Tibial artery (tissue), 4 donors: ENCODE results near the gene TNFRSF1A.
"Not testable (repeated sequence)": the region's sequence is repeated elsewhere in the genome, so short reads cannot be mapped to it uniquely, and the experiment has no call there.

Experiments
- DNase-seq, 2 donors: peaks; one replicate each; pipeline ENCODE4 v3.0.0-alpha.2; 2019
- H3K27ac ChIP-seq, 2 donors: fragments of 200-600 bp; sonication (generic) in 1 of 2; 1 replicate in 1 of 2; 2 replicates in 1 of 2; pipeline ENCODE4 v1.5.1; 2018 to 2019; ENCODE audit warnings: mild to moderate bottlenecking in 1 of 2
- H3K27me3 ChIP-seq, 2 donors: fragments of 200-600 bp; sonication (generic) in 1 of 2; one replicate each; pipeline versions ENCODE4 v1.5.1 to v1.6.0; 2016 to 2019
- H3K36me3 ChIP-seq, 3 donors: fragments of 200-600 bp; sonication (generic) in 2 of 3; one replicate each; pipeline ENCODE4 v1.5.1; 2016 to 2019; ENCODE audit warnings: mild to moderate bottlenecking in 2 of 3
- H3K4me1 ChIP-seq, 4 donors: fragments of 200-600 bp; sonication (generic) in 2 of 4; 1 replicate in 3 of 4; 2 replicates in 1 of 4; pipeline ENCODE4 v1.5.1; 2016 to 2019
- H3K4me3 ChIP-seq, 2 donors: fragments of 200-600 bp; sonication (generic) in 1 of 2; 1 replicate in 1 of 2; 2 replicates in 1 of 2; pipeline ENCODE4 v1.5.1; 2018 to 2019; ENCODE audit warnings: mild to moderate bottlenecking in 2 of 2
- H3K9me3 ChIP-seq, 3 donors: fragments of 200-600 bp; sonication (generic) in 1 of 3; one replicate each; pipeline ENCODE4 v1.5.1; 2016 to 2019
- intact Hi-C: fragments of 100-400 bp; cut with DNase I; formaldehyde crosslinking; loops from one replicate; pipeline ENCODE4 v1.15.0; 2023; ENCODE audit warnings: low total_unique reads
- TF ChIP-seq, protein P1 (sequence below), 2 experiments: fragments of 200-600 bp in 1 of 2; fragments of 450-650 bp in 1 of 2; IDR thresholded peaks; one replicate each; pipeline ENCODE4 v1.5.1; 2017 to 2019; ENCODE audit warnings: antibody characterized with exemption in 2 of 2, mild to moderate bottlenecking in 1 of 2, moderate library complexity in 1 of 2

TNFRSF1A gene

DNA sequence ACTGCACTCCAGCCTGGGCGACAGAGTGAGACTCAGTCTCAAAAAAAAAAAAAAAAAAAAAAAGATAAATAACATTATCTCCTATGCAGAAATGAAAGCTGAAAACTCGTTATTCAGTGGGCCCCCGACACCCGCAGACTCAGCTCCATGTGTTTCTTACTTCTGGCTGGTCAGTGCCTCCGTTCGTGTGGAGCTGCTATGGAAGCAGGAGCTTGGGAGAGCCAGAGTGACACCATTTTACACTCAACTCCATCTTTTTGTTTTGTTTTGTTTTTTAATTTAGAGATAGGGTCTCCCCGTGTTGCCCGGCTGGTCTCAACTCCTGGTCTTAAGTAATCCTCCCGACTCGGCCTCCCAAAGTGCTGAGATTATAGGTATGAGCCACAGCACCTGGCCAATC lies 44.7 kb downstream of the TNFRSF1A start:
- Histone ChIP-seq H3K27me3 (no peaks in the 10 kb centered on the region), H3K27ac (no peak overlapping the region), H3K9me3 (no peaks in the 10 kb centered on the region), H3K4me3 (no peak overlapping the region), H3K4me1 (peaks cover 0 to 22% (median 3%) of the 10 kb centered on the region in 4 donors), H3K36me3 (no peaks in the 10 kb centered on the region)
- intact Hi-C loops = no loop called here
- DNase-seq = no peak
- TF ChIP-seq, protein P1, sequence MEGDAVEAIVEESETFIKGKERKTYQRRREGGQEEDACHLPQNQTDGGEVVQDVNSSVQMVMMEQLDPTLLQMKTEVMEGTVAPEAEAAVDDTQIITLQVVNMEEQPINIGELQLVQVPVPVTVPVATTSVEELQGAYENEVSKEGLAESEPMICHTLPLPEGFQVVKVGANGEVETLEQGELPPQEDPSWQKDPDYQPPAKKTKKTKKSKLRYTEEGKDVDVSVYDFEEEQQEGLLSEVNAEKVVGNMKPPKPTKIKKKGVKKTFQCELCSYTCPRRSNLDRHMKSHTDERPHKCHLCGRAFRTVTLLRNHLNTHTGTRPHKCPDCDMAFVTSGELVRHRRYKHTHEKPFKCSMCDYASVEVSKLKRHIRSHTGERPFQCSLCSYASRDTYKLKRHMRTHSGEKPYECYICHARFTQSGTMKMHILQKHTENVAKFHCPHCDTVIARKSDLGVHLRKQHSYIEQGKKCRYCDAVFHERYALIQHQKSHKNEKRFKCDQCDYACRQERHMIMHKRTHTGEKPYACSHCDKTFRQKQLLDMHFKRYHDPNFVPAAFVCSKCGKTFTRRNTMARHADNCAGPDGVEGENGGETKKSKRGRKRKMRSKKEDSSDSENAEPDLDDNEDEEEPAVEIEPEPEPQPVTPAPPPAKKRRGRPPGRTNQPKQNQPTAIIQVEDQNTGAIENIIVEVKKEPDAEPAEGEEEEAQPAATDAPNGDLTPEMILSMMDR (IDR thresholded peaks at IDR 0.05) = no peak

DNA sequence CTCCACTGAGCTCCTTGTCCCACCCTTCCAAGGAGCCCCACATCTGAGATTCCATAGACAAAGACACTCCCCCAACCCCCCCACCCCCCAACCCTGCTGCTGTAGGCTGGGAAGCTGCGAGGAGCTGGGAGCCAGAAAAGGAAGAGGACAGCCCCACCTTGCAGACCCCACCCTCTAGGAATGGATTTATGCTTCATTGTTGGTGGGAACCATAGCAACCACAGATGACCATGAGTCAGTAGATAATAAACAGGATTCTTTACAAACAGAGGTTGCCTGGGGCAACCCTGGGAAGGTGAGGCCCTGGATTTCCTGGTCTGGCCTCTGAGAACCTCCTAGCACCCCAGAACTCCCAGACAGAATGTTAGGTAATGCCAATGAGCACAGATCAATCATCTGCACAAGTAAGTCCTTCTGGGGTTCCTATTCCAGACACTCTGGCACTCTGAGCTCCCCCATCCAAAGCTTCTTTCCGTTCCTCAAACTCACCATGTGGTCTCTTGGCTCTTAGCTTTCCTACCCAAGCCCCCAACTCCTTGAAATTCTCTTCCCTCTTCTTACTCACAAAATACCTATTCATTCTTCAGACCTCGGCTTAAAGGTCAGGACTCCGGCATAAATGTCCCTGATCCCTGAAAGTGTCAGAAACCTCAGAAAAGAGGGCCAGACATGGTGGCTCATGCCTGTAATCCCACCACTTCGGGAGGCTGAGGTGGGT lies 46.6 kb downstream of the TNFRSF1A start:
- TF ChIP-seq, protein P1 (IDR thresholded peaks at IDR 0.05) = no peak
- no peaks in the 10 kb centered on the region for H3K36me3 ChIP-seq
- peaks cover 0 to 26% (median 3%) of the 10 kb centered on the region in 4 donors for H3K4me1 ChIP-seq
- intact Hi-C loops = no loop called here
- H3K4me3 ChIP-seq = no peak overlapping the region
- H3K27ac ChIP-seq = no peak overlapping the region
- no peaks in the 10 kb centered on the region for H3K9me3 ChIP-seq
- DNase-seq = no peak
- H3K27me3 ChIP-seq = no peaks in the 10 kb centered on the region

DNA sequence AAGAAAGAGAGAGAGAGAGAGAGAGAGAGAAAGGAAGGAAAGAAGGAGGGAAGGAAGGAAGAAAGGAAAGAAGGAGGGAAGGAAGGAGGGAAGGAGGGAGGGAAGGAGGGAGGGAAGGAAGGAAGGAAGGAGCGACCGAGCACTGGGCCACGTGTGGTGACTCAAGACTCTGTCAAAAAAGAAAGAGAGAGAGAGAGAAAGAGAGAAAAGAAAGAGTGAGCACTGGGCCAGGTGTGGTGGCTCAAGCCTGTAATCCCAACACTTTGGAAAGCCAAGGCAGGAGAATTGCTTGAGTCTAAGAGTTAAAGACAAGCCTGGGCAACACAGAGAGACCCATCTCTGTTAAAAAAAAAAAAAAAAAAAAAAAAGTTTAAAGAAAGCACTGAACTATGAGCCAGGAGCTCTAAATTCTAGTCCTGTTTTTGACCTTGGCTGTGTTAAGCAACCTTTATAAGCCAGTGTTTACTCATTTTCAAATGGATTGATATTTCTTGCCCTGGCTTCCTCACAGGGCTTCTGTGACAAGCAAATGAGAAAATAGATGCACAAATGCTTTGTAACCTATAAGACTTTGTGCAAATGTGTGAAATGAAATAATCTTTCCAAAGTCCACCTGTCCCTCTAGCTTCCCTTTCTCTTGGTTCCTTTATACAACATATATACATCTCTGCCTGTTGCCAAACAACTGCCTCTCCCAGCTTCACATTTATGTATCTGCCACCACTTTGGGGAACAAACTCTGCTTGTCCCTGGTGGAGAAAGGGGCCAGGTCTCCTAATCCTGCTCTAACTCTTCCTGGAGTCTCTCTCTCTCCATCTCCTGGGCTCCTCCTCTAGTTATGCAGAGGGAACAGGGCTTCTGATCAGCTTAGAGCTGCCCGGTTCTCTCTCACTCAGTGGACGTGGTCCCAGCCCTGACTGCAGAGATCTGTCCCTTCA lies 47.5 kb downstream of the TNFRSF1A start:
- intact Hi-C loops = no loop called here
- H3K4me1 ChIP-seq = peaks cover 0 to 26% (median 3%) of the 10 kb centered on the region in 4 donors
- H3K27me3 ChIP-seq = no peaks in the 10 kb centered on the region
- TF ChIP-seq, protein P1 (IDR thresholded peaks at IDR 0.05) = no peak
- no peaks in the 10 kb centered on the region for H3K36me3 ChIP-seq
- H3K9me3 ChIP-seq = no peaks in the 10 kb centered on the region
- no peak overlapping the region for H3K27ac ChIP-seq
- H3K4me3 ChIP-seq = no peak overlapping the region
- no peak for DNase-seq

DNA sequence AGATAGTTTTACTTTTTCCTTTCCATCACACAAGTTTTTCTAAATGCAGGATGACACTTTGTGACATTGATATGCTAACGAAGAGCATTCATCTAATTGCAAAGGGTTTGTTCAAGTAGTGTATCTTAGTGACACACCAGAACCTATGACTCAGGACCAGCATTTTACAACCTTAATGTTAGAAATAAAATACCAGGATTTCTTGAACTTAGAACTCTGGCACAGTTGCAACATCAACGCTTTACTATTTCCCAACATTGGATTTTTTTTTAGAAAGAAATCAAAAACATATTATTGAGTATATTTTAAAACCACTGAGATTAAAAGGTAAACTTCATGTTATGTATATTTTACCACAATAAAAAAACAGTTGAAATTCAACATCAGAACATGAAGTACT lies 49.3 kb downstream of the TNFRSF1A start:
- Histone ChIP-seq H3K36me3 (no peaks in the 10 kb centered on the region), H3K4me1 (peaks cover 0 to 26% (median 3%) of the 10 kb centered on the region in 4 donors), H3K27me3 (no peaks in the 10 kb centered on the region), H3K27ac (no peak overlapping the region), H3K9me3 (no peaks in the 10 kb centered on the region), H3K4me3 (no peak overlapping the region)
- DNase-seq = no peak
- intact Hi-C loops = no loop called here
- TF ChIP-seq, protein P1 (IDR thresholded peaks at IDR 0.05) = no peak

DNA sequence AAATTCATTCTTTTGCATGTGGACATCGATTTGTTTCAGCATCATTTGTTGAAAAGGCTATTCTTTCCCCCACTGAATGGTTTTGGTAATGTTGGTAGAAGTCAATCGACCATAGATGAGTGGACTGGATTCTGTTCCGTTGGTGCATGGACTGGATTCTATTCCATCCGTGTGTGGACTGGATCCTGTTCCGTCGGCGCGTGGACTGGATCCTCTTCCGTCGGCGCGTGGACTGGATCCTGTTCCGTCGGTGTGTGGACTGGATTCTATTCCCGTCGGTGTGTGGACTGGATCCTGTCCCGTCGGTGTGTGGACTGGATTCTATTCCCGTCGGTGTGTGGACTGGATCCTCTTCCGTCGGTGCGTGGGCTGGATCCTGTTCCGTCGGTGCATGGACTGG lies 52.0 kb downstream of the TNFRSF1A start:
- intact Hi-C loops, H3K36me3 ChIP-seq, H3K4me3 ChIP-seq, H3K27ac ChIP-seq, H3K27me3 ChIP-seq, DNase-seq, H3K9me3 ChIP-seq: not testable (repeated sequence)
- H3K4me1 ChIP-seq = peaks cover 0 to 22% (median 4%) of the 10 kb centered on the region in 4 donors

DNA sequence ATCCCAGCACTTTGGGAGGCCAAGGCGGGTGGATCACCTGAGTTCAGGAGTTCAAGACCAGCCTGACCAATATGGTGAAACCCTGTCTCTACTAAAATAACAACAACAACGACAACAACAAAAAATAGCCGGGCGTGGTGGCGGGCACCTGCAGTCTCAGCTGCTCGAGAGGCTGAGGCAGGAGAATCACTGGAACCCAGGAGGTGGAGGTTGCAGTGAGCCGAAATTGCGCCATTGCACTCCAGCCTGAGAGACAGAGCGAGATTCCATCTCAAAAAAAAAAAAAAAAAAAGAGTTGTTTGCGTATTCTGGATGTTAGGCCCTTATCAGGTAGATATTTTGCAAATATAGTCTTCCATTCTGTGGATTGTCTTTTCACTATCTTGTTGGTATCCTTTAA lies 52.8 kb downstream of the TNFRSF1A start:
- intact Hi-C loops, H3K27me3 ChIP-seq, H3K36me3 ChIP-seq, H3K27ac ChIP-seq, DNase-seq, H3K9me3 ChIP-seq, H3K4me3 ChIP-seq: not testable (repeated sequence)
- peaks cover 0 to 17% (median 3%) of the 10 kb centered on the region in 4 donors for H3K4me1 ChIP-seq
